IMR-90 (cell line): ENCODE measurements around the gene CCDC179. TPM values are rescaled to one million over a fixed set of nuclear protein-coding genes. Genes with fewer than 3 reads are reported as not detected.

Experiments used
- ATAC-seq: fragments of 200-7000 bp; cut with Tn5 transposase; 2 replicates; pipeline ENCODE4 v1.9.1; 2020; ENCODE audit warnings: low read depth, mild to moderate bottlenecking, moderate library complexity
- BruUV-seq: library from RNA; stranded (reverse); fragments of 400-500 nt; replicated peaks from 2 replicates; lab custom pipeline; 2021; lab: Mats Ljungman, UMichigan
- CTCF ChIA-PET: fragments of 300-600 bp; formaldehyde crosslinking; extraction: SDS; loops from one replicate; lab custom pipeline; 2021; ENCODE audit warnings: antibody characterized with exemption; lab: Yijun Ruan, JAX
- POLR2A ChIA-PET: fragments of 300-600 bp; sonication (Branson Sonifier 250); formaldehyde crosslinking; loops from one replicate; lab custom pipeline; 2022; ENCODE audit warnings: antibody characterized with exemption; ENCODE audit not compliant: unreplicated experiment; lab: Charles Lee
- DNase-seq: peaks from one replicate; pipeline ENCODE4 v3.0.0; 2013
- H2AFZ ChIP-seq: replicated peaks from 2 replicates; pipeline ENCODE3; 2013; ENCODE audit warnings: low read length, mild to moderate bottlenecking; ENCODE audit not compliant: poor library complexity
- H2AK5ac ChIP-seq: 2 replicates; pipeline ENCODE4 v1.6.1; 2013; ENCODE audit warnings: low read depth, low read length, inconsistent platforms
- H2AK9ac ChIP-seq: replicated peaks from 2 replicates; pipeline ENCODE3; 2013; ENCODE audit warnings: mild to moderate bottlenecking, low read depth, low read length, moderate library complexity; ENCODE audit not compliant: poor library complexity
- H2BK120ac ChIP-seq: 2 replicates; pipeline ENCODE4 v1.6.1; 2013; ENCODE audit warnings: low read depth, low read length, inconsistent platforms
- H2BK15ac ChIP-seq: 3 replicates; pipeline ENCODE4 v1.6.1; 2013; ENCODE audit warnings: low read depth, low read length, inconsistent platforms
- H2BK20ac ChIP-seq: 2 replicates; pipeline ENCODE4 v1.6.1; 2013; ENCODE audit warnings: low read depth, mild to moderate bottlenecking, inconsistent platforms, low read length, moderate library complexity
- H2BK5ac ChIP-seq: 2 replicates; pipeline ENCODE4 v1.6.1; 2013; ENCODE audit warnings: mild to moderate bottlenecking, low read depth, low read length, inconsistent platforms; ENCODE audit not compliant: poor library complexity, severe bottlenecking
- H3K14ac ChIP-seq: replicated peaks from 2 replicates; pipeline ENCODE4 v1.6.1; 2013; ENCODE audit warnings: low read depth, low read length, inconsistent platforms
- H3K18ac ChIP-seq: 2 replicates; pipeline ENCODE4 v1.6.1; 2013; ENCODE audit warnings: low read depth, low read length, control low read depth
- H3K23ac ChIP-seq: 2 replicates; pipeline ENCODE4 v1.6.1; 2013; ENCODE audit warnings: low read depth, low read length, inconsistent platforms
- H3K27ac ChIP-seq: 2 replicates; pipeline ENCODE4 v1.5.1; 2013; ENCODE audit warnings: mild to moderate bottlenecking, control low read depth, low read length; ENCODE audit not compliant: insufficient read depth
- H3K27me3 ChIP-seq: 2 replicates; pipeline ENCODE4 v1.6.1; 2013; ENCODE audit warnings: low read length; ENCODE audit not compliant: control insufficient read depth, insufficient read depth
- H3K36me3 ChIP-seq: 2 replicates; pipeline ENCODE4 v1.6.1; 2013; ENCODE audit warnings: low read length, mixed read lengths; ENCODE audit not compliant: control insufficient read depth, insufficient read depth
- H3K4ac ChIP-seq: 2 replicates; pipeline ENCODE4 v1.6.1; 2013; ENCODE audit warnings: low read depth, low read length, inconsistent platforms
- H3K4me1 ChIP-seq: 2 replicates; pipeline ENCODE4 v1.6.1; 2013; ENCODE audit warnings: low read length, mixed read lengths; ENCODE audit not compliant: control insufficient read depth, insufficient read depth
- H3K4me2 ChIP-seq: 2 replicates; pipeline ENCODE4 v1.6.1; 2013; ENCODE audit warnings: low read depth, mild to moderate bottlenecking, control low read depth, low read length, moderate library complexity
- H3K4me3 ChIP-seq: 2 replicates; pipeline ENCODE4 v1.5.1; 2013; ENCODE audit warnings: low read depth, mild to moderate bottlenecking, control low read depth, low read length, moderate library complexity; ENCODE audit not compliant: insufficient read depth
- H3K56ac ChIP-seq: 2 replicates; pipeline ENCODE4 v1.6.1; 2013; ENCODE audit warnings: low read length, inconsistent platforms; ENCODE audit not compliant: insufficient read depth; ENCODE audit errors: extremely low read depth
- H3K79me1 ChIP-seq, 2 experiments: 2 replicates each; pipeline ENCODE4 v1.6.1; 2013; ENCODE audit warnings: low read length in 2 of 2, inconsistent platforms in 1 of 2, low read depth in 1 of 2
- H3K9ac ChIP-seq: 2 replicates; pipeline ENCODE4 v1.6.1; 2013; ENCODE audit warnings: low read depth, low read length, control low read depth
- H3K9me1 ChIP-seq: 2 replicates; pipeline ENCODE4 v1.6.1; 2013; ENCODE audit warnings: low read length, inconsistent platforms; ENCODE audit not compliant: insufficient read depth
- H3K9me3 ChIP-seq: 2 replicates; pipeline ENCODE4 v1.6.1; 2013; ENCODE audit warnings: low read length; ENCODE audit not compliant: control insufficient read depth, insufficient read depth
- H4K20me1 ChIP-seq: 2 replicates; pipeline ENCODE4 v1.6.1; 2013; ENCODE audit warnings: low read length, inconsistent platforms; ENCODE audit not compliant: insufficient read depth
- H4K5ac ChIP-seq: 2 replicates; pipeline ENCODE4 v1.6.1; 2013; ENCODE audit warnings: mild to moderate bottlenecking, low read depth, low read length, control low read depth
- H4K8ac ChIP-seq, 2 experiments: 2 replicates each; pipeline ENCODE4 v1.6.1; 2013; ENCODE audit warnings: low read depth in 2 of 2, low read length in 2 of 2, control low read depth in 1 of 2, inconsistent platforms in 1 of 2
- H4K91ac ChIP-seq: 2 replicates; pipeline ENCODE4 v1.6.1; 2013; ENCODE audit warnings: low read depth, low read length, inconsistent platforms; ENCODE audit not compliant: insufficient read depth
- BHLHE40 ChIP-seq: fragments of 150-350 bp; IDR thresholded peaks from 2 replicates; pipeline ENCODE4 v1.6.1; 2016; ENCODE audit warnings: mild to moderate bottlenecking, low read depth, low read length
- CEBPB ChIP-seq: IDR thresholded peaks from 2 replicates; pipeline ENCODE4 v1.6.1; 2012; ENCODE audit warnings: low read depth, low read length, improper control_type of control experiment
- CHD1 ChIP-seq: IDR thresholded peaks from 2 replicates; pipeline ENCODE4 v1.6.1; 2012; ENCODE audit warnings: low read depth, low read length, improper control_type of control experiment
- ELK1 ChIP-seq: fragments of 150-350 bp; IDR thresholded peaks from 2 replicates; pipeline ENCODE4 v1.6.1; 2016; ENCODE audit warnings: low read depth, mild to moderate bottlenecking, low read length, moderate library complexity, borderline replicate concordance
- FOS ChIP-seq: fragments of 150-350 bp; IDR thresholded peaks from 2 replicates; pipeline ENCODE4 v1.6.1; 2016; ENCODE audit warnings: low read depth, low read length
- POLR2A ChIP-seq: IDR thresholded peaks from 2 replicates; pipeline ENCODE4 v1.6.1; 2012; ENCODE audit warnings: mild to moderate bottlenecking, low read depth, low read length
- WGBS, 2 experiments: methylation state at CpG; one replicate each; pipeline versions ENCODE4 v1.1.5 to v1.1.7; 2013; ENCODE audit warnings: missing lambda C conversion rate in 2 of 2; ENCODE audit not compliant: insufficient read length in 1 of 2; ENCODE audit errors: extremely low coverage in 2 of 2; 5-methylcytosine and 5-hydroxymethylcytosine counted together
- dilution Hi-C: fragments of 300-500 bp; cut with HindIII; formaldehyde crosslinking; loops from one replicate; pipeline ENCODE4 v1.14.3; 2018; ENCODE audit warnings: low sequenced_read_pairs; ENCODE audit not compliant: unreplicated experiment
- in situ Hi-C: fragments of 300-500 bp; cut with MboI; formaldehyde crosslinking; loops from 3 replicates; pipeline ENCODE4 v1.14.3; 2019; ENCODE audit warnings: low sequenced_read_pairs, inconsistent platforms, mixed read lengths
- intact Hi-C: fragments of 100-400 bp; cut with micrococcal nuclease; formaldehyde crosslinking; loops from 2 replicates; pipeline ENCODE4 v1.10.0; 2022
- polyA plus RNA-seq, 3 experiments: library from polyadenylated mRNA; depleted of rRNA; stranded (reverse); fragments of >200 nt; gene quantifications; 2 replicates each; pipeline ENCODE4 v1.2.3, GENCODE V29; 2012; ENCODE audit warnings: low replicate concordance in 1 of 3
- total RNA-seq: library from RNA; depleted of rRNA; stranded (reverse); fragments of >200 nt; gene quantifications from 2 replicates; pipeline ENCODE4 v1.2.3, GENCODE V29; 2012

CCDC179 gene
- total and polyA plus RNA-seq, 2 of the 4 experiments (the other 2 are of a cell fraction): not detected

DNA sequence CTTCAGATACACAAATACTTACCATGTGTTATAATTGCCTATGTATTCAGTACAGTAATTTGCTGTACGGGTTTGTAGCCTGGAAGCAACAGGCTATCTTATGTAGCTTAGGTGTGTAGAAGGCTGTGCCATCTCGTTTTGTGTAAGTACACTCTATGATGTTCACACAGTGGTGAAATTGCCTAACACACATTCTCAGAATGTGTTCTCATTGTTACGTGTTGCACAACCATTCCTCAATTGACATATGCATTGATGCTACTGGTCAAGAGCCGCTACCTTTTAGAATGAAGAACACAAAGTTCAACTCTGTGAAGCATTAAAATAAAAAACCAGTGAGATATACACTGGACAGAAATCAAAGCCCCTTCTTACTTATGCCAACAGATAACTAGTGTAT is 57.4 kb downstream of the CCDC179 start:
- no TSS peak for BruUV-seq
- Histone ChIP-seq H3K27me3 (no peaks in the 10 kb centered on the region; the same call in 1 of the 2 replicates), H4K91ac (no peak overlapping the region), H3K9ac (no peak overlapping the region), H3K14ac (no peak overlapping the region), H3K23ac (no peak overlapping the region), H2AK9ac (no peak overlapping the region), H2BK20ac (no peak overlapping the region), H3K4me1 (no peaks in the 10 kb centered on the region), H3K27ac (no peak overlapping the region), H2AK5ac (no peak overlapping the region), H3K4me2 (no peak overlapping the region), H3K56ac (no peak overlapping the region), H4K5ac (no peak overlapping the region), H3K9me3 (no peaks in the 10 kb centered on the region), H2BK120ac (no peak overlapping the region), H3K36me3 (no peaks in the 10 kb centered on the region), H4K20me1 (no peaks in the 10 kb centered on the region), H3K79me1 (no peaks in the 10 kb centered on the region), H2AFZ (no peak overlapping the region), H4K8ac (no peak overlapping the region), H3K18ac (no peak overlapping the region), H3K4me3 (no peak overlapping the region), H2BK15ac (no peak overlapping the region), H3K4ac (no peak overlapping the region), H3K9me1 (no peaks in the 10 kb centered on the region), H2BK5ac (no peak overlapping the region)
- no peak for TF ChIP-seq FOS
- TF ChIP-seq CEBPB: peak; percentile 46; the same call in 1 of the 2 replicates
- no peak for TF ChIP-seq CHD1
- no peak for TF ChIP-seq POLR2A
- no peak for TF ChIP-seq ELK1
- TF ChIP-seq BHLHE40: no peak
- 80% methylated on average over 1 of the region's 4 CpGs; no CpG with 5 or more reads in 1 of the 2 experiments for WGBS, 2 experiments
- DNase-seq: no peak
- in situ Hi-C loops (no loop called here), intact Hi-C loops (no loop called here), dilution Hi-C loops (no loop called here)
- ATAC-seq: no peak
- ChIA-PET POLR2A (no interaction called here), CTCF (no interaction called here)
